HG03175 (cell line): ENCODE results near the gene DNAJB7.
A peak's percentile ranks its signal among the peaks of the same experiment; 100 is the strongest.
"Not testable (repeated sequence)": the region's sequence is repeated elsewhere in the genome, so short reads cannot be mapped to it uniquely, and the experiment has no call there.

Experiments used
- ATAC-seq: cut with Tn5 transposase; IDR thresholded peaks from one replicate; pipeline ENCODE4 v1.9.1; 2021; ENCODE audit warnings: mild to moderate bottlenecking, moderate library complexity; ENCODE audit not compliant: unreplicated experiment

The DNAJB7 gene

DNA sequence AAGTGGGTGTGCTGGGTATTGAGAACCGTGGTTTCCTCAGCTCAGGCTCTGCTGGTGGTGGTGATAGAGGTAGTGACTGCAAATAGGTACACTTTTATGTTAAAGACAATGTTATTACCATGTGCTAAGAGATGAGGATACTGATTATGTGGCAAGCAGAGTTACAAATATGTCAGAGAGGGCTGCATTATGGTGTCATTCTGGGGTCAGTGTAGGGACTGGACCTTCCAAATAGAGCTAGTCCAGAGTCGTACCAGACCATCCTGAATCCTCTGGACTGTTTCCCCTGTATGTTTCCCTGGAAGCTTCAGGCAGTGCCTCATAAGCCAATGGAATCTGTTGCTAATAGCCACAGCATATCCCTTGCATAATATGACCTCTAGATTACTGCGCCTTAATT is at the start of gene DNAJB7:
Gene DNAJB7 (minus strand): TSS at position 101 of the 400 bp plus-strand sequence. CDS start 119 bp downstream, outside the sequence.
- no peak for ATAC-seq

DNA sequence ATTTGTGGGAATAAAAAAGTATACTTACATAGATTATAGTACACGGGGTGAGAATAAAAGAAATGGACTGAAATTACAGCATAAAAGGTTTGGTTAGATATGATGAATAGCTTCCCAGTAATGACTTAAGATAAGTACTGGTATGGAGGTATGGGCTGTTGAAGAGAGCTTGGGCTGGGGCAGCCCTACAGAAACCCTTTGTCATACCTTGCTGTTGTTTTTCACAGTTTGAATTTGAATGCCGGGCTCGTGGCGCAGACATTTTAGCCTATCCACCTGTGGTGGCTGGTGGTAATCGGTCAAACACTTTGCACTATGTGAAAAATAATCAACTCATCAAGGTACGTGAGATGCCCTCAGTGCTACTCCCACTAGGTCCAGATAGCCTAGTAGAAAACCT is 47.0 kb upstream of the DNAJB7 start:
- no peak for ATAC-seq

DNA sequence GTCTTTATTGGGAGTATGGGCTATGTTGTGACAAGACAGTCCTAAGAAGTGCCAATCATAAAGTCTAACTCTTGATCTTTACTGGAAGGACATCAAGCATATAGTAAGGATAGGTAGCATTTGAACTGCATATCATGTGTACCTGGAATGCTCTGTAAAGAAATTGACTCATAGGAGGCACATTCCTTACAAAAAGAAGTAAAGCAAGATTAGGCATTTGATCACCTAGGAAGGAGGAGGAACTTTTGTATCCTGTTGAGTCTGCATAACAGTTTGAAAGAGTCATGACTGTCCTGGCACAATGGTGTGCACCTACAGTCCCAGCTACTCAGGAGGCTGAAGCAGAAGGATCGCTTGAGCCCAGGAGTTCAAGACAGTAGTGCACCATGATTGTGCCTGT is 42.2 kb upstream of the DNAJB7 start:
- ATAC-seq, result no peak

DNA sequence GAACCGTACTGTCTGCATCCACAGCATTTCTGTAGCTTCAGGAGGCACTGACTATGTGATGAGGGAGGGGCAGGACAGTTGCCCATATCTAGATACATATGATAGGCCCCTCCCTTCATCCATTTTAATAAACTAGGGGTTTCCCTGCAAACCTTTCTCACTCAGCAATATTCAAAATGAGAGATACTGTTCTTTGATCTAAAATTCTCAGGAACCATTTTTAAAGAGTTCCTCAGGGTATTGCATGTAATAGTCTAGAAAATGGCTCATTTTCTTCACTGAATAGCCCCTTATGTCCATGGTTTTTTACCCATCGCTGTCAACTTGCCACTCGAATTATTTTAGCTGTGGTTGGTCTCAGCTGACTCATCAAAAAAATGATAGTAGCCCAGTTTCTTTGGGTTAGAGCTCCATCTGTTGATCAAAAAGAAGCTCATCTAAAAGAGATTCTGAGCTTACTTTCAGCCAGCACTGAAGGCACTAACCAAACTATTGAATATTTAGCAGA is 37.0 kb upstream of the DNAJB7 start:
- no peak for ATAC-seq

DNA sequence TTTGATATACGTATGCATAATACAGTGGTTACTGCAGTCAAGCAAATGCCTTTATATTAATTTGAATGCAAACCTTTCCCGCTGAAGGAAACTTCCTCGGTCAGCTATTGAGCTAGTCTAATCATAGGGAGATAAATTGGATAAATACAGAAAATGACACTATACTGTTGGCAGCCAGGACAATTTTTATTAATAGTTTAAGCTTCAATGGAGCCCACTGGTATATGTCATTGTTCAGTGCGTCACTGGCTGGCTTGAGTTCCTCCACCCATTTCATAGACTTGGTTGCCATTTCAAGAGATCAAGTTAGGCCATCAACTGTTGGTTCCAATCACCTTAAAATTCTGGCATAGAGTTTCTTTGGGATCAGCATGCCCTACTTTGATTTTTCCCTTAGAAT is 32.5 kb upstream of the DNAJB7 start:
- no peak for ATAC-seq

DNA sequence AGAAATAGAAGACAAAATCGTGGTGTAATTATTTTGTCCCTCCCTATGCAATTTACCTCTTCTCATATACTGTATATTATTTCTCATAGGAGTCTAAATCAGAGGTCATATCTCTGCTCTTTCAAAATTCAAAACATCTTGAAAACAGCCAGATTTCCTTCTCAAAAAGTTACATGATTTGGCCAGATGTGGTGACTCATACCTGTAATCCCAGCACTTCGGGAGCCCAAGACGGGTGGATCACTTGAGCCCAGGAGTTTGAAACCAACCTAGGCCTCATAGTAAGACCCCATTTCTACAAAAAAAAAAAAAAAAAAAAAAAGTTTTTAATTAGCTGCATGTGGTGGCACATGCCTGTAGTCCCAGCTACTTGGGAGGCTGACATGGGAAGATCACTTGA is 29.0 kb upstream of the DNAJB7 start:
- ATAC-seq, result no peak

DNA sequence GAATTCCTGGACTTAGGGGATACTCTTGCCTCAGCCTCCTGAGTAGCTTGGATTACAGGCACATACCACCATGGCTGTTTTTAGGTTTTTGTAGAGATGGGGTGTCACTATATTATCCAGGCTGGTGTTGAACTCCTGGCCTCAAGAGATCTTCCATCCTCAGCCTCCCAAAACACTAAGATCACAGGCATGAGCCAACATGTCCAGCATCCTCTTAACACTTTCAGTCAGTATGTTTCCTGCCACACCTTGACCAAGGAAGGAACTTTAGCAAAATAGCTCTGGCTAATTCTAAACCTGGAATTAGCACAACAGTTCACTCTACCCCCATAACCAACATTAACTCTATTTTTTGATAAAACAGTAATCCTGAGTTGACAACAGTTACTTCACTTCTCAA is 27.2 kb upstream of the DNAJB7 start:
- ATAC-seq, result no peak

DNA sequence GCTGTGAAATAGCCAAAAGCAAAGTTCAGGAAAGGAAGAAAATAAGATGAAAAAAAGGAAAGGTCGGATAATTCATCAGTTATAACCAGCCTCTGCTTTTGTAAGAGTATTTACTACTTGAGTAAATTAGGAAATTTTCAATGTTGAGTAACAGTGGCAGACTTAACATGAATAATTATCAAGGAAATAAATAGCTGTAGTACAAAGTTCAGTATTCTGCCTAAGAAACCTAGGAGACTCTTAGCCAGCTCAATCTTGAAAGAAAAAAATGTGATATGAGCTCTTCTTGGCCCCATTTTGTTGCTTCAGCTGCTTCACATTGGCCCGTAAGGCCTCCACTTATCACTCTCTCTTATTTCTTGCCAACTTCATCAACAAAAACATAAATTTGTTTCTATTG is 17.0 kb upstream of the DNAJB7 start:
- no peak for ATAC-seq

DNA sequence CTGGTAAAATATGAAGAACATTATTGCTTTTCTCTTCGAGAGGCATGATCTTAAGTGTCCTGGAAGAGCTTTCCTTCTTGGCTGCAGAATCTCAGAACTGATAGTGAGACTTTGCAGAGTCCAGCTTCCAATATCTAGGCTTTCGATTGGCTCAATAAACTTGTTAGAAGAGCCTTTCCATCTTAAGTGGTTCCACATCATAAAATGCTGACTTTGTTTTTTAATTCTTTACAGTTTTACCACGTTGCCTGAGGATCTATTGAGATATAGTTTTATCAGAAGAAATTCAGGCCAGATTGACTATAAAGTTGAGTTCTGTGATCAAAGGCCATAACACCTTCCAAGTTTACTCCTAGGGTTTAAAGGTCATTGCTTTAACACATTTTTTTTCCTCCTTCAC is 15.6 kb upstream of the DNAJB7 start:
- no peak for ATAC-seq

DNA sequence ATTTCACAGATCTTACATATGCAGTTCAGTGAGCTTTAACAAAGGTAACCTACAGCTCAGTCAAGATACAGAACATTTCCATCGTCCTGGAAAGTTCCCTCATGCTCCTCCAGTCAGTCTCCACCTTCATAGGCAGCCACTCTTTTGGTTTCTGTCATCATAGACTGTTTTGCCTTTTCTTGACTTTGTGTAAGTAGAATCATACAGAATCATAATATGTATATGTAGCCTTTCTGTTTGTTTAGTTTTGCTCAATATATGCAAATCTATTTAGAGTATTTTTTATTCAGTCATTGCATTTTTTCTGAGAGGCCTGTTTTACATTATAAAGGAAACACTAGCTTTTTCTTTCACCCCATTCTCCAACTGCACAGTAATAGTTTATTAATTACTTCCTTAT is 15.0 kb upstream of the DNAJB7 start:
- no peak for ATAC-seq

DNA sequence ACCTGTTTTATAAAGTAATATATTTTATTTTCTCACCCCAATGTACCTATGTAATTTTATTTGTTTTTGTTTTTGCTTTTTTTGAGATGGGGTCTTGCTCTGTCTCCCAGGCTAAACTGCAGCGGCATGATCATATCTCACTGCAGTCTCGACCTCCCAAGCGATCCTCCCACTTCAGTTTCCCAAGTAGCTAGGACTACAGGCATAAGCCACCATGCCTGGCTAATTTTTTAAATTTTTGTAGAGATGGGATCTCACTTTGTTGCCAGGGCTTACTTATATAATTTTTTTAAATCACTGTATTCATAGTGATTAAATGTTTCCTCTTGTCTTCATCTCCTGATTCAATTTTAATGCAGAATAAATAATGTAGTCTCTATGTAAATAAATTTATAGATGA is 13.2 kb upstream of the DNAJB7 start:
- no peak for ATAC-seq

DNA sequence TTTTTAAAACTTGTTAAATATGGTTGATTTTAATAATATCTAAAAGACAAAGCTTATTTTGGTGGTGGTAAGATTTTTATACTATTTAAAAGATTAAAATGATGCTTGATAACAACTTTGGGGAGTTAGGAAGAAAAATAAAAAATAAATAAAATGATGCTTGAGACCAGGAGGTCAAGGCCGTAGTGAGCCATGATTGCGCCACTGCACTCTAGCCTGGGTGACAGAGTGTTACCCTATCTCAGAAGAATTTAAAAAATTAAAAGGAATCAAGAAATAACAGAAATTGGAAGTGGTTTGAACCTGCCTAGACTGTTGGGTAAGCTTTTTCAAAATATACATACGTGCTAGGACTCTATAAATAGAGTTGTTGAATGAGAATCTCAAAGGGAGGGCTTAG is 12.1 kb upstream of the DNAJB7 start:
- no peak for ATAC-seq

DNA sequence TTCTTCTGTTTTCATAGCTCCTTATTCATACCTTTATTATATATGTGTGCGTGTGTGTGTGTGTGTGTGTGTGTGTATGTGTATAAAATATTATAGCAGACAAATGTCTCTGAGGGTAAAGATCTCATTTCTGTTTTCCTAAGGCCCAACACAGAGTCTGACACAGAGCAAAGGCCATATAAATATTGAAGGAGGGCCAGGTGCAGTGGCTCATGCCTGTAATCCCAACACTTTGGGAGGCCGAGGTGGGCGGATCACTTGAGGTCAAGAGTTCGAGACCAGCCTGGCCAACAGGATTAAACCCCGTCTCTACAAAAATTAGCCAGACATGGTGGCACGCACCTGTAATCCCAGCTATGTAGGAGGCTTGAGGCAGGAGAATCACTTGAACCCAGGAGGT is 6.5 kb upstream of the DNAJB7 start:
- not testable (repeated sequence) for ATAC-seq

DNA sequence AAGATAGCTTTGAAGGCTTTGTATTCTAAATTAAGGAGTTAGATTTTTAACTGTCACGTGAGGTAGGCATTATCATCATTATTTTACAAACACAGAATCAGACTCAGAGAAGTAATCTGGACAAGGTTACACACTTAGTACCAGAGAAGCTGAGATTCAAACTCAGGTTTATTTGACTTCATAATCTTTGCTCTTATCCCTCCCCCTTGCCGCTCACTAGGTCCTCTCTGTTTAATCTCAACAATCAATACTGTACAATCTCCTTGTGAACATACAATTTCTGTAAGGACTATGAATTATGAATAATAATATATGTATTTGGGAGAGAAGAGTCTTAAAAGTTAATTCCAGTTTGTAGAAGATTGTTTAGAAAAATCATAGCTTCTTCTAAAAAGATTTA is 5.2 kb upstream of the DNAJB7 start:
- ATAC-seq, result no peak

DNA sequence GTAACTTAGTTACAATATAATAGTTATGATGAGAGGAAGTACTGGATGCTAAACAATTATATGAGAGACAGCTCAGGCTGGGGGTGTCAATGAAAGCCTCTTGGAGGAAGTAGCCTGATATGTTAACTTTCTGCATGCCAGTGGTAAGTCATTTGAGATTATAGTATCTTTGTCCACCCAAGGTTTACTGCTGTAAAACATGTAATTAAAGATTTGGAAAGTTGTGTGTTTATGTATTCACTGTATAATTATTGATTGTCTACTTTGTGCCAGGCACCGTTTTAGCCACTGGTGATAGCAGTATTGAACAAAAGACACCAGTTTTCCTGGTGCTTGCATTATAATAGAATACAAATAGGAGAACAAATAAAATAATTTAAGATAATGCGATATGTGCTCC is 624 bp upstream of the DNAJB7 start:
- ATAC-seq, result no peak

DNA sequence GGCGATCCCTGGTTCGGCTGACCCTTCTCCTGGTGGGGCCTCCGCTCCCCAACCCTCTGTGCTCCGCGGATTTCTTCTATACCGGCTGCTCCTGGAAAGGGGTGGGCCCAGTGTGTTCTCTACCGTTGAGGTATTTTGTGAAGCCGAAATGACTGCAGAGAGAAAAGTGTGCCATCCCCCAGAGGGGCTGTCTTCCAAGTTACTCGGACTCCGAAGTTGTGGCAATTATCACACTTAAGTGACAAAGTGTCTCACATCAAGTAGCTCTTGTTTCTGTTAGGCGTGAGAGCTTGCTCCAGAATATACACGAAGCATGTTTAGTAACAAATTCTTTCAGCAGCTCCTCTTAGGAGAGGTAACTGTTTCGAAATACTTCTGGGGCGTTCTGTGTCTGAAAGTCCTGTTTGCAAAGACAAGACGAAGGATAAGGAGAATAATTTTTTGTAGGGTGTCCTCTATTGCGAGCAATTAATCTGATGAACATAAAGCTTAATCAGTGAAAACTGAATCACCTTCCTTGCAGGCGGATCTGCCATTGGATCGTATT is 4.5 kb downstream of the DNAJB7 start:
- no peak for ATAC-seq

DNA sequence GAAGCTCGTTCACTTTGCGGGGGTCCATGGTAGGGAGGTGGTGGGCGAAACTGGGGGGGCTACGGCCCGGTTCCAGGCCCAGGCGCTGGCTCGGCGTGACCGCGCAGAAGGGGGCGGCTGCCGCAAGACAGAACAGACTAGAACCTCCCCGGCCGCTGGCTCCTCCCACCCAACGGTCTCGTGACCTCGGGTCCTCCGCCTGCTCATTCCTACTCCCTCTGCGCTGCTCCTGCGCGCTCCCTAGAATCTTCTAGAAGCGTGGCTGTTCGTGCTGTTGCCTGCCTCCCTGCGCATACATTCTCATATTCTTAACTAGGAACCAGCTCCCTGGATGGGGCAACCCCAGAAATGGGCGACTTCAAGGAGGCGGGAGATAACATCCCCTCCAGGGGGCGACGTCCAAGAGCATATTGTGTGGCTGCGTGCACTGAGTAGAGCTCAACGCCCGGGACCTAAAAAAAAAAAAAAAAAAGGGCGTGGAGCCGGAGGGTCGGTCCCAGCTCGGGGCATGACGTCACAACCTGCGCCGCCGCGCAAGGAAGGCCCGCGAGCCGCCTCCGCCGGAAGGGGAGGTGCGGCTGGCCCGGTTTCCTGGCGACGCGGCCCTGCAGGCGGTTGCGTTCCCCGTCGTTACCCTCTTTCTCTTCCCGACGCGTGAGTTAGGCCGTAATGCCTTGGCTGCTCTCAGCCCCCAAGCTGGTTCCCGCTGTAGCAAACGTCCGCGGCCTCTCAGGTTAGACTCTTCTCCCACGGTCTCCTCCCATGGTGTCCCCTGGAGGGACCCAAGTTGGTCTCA is 5.2 kb downstream of the DNAJB7 start, which contains the start of the genes ST13 and XPNPEP3:
Gene ST13 (minus strand): TSS at position 127 of the 796 bp plus-strand sequence. CDS start 99 bp downstream, at position 28.
Gene XPNPEP3 (plus strand): TSS at position 636 of the 796 bp plus-strand sequence. CDS start 34 bp downstream, at position 670.
- ATAC-seq, result peak; percentile 90

DNA sequence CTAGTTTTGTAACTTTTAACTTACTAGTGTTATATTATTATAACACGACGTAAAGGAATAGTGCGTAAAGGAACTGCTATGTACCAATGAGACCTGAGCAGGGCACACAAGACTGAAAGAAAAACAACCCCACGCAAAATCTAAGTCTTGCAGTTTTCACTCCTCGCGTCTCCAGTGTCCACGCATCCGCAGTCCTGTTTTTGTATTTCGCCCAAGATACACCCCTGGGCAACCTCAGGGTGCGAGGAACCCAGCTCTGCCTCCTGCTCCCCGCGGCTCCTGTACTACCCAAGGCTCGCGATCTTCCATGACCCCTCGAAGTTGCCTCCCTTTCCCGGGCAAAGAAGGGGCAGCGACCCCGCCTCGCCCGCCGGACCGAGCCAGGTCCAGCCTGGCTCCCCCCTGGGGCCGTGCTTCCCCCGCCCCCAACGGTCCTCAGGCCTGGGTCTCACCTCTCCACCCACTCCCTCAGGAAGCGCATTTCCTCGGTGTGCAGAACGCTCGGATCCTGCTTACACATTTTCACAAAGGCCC is 5.9 kb downstream of the DNAJB7 start:
- peak; percentile 22 for ATAC-seq

DNA sequence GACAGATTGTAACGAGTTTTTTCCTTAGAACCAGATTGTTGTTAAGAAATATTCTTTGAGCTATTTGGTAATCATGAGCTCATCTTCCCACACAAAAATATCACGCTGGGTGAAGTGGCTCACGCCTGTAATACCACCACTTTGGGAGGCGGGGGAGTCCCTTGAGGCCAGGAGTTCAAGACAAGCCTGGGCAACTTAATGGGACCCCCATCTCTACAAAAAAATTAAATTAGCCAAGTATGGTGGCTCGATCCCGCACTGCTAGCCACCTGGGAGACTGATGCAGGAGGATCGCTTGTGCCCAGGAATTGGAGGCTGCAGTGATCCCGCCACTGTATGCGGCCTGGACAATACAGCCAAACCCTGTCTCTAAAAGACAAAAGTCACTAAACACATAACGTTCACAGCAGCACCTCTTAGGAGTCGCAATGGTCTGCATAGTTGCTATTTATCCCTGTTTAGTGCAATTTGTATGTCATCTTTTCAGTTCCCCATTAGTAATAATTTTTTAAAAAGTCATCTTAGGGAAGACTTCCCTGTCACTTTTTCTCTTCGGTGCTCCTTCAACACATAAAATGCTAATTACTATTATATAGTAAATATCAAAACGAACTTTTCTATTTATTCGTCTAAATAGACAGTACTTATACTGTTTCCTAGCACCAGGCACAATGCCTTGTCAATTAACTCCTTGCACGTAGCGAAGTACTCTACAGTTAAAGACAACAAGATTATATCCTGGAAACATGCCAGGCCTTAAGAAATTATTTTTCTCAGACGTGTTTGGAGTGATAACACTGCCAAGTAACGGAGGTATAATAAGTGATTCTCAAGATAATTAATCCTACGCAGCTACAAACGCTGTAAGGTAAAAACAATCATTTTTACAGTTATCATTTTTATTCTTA is 6.6 kb downstream of the DNAJB7 start:
- no peak for ATAC-seq

DNA sequence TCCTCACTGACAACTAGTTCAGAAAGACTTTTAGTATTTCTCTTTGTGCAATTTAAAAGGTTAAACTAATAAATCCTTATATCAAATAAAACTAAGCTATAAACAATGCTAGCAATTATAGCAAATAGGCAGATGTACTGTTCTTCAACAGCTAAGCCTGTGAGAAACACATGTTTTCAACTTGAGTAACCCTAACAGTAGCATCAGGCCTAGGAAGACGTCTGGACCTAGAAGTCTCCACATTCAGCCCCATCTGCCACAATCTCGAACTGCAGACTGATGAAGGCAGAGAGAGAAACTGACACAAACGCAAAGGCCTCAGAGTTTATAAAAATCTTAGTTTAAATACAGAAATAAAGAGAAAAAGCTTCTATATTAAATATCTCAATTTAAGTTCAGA is 8.0 kb downstream of the DNAJB7 start:
- no peak for ATAC-seq

DNA sequence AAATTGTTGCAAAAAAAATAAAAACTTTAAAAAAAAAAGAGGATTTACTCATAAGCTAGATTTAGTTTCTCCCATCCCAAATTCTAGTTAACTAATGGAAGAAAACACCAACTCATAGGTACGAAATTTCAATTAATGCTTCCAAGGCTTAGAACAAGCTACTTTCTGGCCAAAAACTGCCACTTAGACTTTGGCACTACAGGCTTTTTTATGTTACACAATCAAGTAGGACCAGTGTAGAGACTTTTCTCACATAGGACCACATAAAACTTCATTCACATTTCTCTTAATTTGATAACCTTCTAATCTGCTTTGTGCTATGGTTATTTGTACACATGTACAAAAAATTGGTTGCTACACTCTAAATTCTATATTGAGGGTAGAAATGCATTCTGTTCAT is 8.6 kb downstream of the DNAJB7 start:
- no peak for ATAC-seq
